Measurements from ENCODE around the gene IRF3. TPM values are rescaled to one million over a fixed set of nuclear protein-coding genes. Genes with fewer than 3 reads are reported as not detected.

The IRF3 gene
- polyA plus RNA-seq, 1 donor (not counting 4 experiments of a cell fraction or from before 2014, with no cell fraction given), result 50.4 TPM

DNA sequence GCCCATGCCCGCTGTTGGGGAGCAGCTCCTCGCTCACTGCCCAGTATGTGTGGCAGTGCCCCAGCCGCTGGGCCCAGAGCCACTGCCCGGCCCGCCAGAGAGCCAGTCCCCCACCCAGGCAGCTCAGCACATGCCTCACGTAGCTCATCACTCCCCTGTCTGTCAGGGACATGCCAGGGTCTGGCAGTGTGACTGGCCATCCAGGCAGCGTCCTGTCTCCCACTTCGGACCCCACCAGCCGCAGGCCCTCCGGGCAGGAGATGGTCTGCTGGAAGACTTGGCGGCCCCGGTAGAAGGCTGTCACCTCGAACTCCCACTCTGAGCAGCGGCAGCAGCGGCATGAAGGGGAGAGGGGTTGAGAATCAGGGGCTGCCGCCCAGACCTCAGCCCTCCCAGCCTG, 3.6 kb downstream of the IRF3 start:
- H4K20me1 ChIP-seq (ENCODE audit: control insufficient read depth, extremely low read depth, insufficient read depth, low read length), result peaks cover 11% of the 10 kb centered on the region
- dilution Hi-C loops (cut with MboI; ENCODE audit: extremely low pct_ligation_motif_present, low sequenced_read_pairs), result no loop called here
- H3K9ac ChIP-seq (ENCODE audit: control insufficient read depth, extremely low read depth, insufficient read depth, low read length), result no peak overlapping the region
- H3K4me2 ChIP-seq (ENCODE audit: control insufficient read depth, extremely low read depth, insufficient read depth, low read depth, low read length), result no peak overlapping the region
- no peak for TF ChIP-seq EZH2 (IDR thresholded peaks at IDR 0.05; ENCODE audit: low read length)
- TF ChIP-seq, protein P1, sequence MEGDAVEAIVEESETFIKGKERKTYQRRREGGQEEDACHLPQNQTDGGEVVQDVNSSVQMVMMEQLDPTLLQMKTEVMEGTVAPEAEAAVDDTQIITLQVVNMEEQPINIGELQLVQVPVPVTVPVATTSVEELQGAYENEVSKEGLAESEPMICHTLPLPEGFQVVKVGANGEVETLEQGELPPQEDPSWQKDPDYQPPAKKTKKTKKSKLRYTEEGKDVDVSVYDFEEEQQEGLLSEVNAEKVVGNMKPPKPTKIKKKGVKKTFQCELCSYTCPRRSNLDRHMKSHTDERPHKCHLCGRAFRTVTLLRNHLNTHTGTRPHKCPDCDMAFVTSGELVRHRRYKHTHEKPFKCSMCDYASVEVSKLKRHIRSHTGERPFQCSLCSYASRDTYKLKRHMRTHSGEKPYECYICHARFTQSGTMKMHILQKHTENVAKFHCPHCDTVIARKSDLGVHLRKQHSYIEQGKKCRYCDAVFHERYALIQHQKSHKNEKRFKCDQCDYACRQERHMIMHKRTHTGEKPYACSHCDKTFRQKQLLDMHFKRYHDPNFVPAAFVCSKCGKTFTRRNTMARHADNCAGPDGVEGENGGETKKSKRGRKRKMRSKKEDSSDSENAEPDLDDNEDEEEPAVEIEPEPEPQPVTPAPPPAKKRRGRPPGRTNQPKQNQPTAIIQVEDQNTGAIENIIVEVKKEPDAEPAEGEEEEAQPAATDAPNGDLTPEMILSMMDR (optimal IDR thresholded peaks at IDR 0.05 in 1 of 3, IDR thresholded peaks at IDR 0.05 in 1 of 3, conservative IDR thresholded peaks at IDR 0.05 in 1 of 3; ENCODE audit: extremely low read depth in 1 of 3, insufficient read depth in 2 of 3, low read length in 3 of 3), result no peak
- no peaks in the 10 kb centered on the region for H3K9me1 ChIP-seq (ENCODE audit: control insufficient read depth, extremely low read depth, insufficient read depth, low read length)
- H3K79me2 ChIP-seq (ENCODE audit: control insufficient read depth, insufficient read depth, low read length), result peaks cover 29% of the 10 kb centered on the region
- no peak for FAIRE-seq
- no peak for DNase-seq (ENCODE audit: low read depth, low spot score)
- H3K36me3 ChIP-seq (ENCODE audit: control insufficient read depth in 2 of 2, extremely low read depth in 1 of 2, insufficient read depth in 2 of 2, low read length in 2 of 2), result peaks cover 32% of the 10 kb centered on the region in 2 experiments
- H3K27ac ChIP-seq (ENCODE audit: control insufficient read depth, insufficient read depth, low read length), result no peak overlapping the region
- no peaks in the 10 kb centered on the region for H3K27me3 ChIP-seq (ENCODE audit: control insufficient read depth, extremely low read depth, insufficient read depth, low read length)
- H3K9me3 ChIP-seq (ENCODE audit: control insufficient read depth, low read depth, low read length), result no peaks in the 10 kb centered on the region
- H2AFZ ChIP-seq (ENCODE audit: control insufficient read depth, low read length), result no peak overlapping the region
- no peak overlapping the region for H3K4me3 ChIP-seq (ENCODE audit: control insufficient read depth in 2 of 3, extremely low read depth in 1 of 3, insufficient read depth in 2 of 3, low read depth in 1 of 3, low read length in 3 of 3)
- H3K4me1 ChIP-seq (ENCODE audit: control insufficient read depth, extremely low read depth, insufficient read depth, low read length), result peaks cover 12% of the 10 kb centered on the region

DNA sequence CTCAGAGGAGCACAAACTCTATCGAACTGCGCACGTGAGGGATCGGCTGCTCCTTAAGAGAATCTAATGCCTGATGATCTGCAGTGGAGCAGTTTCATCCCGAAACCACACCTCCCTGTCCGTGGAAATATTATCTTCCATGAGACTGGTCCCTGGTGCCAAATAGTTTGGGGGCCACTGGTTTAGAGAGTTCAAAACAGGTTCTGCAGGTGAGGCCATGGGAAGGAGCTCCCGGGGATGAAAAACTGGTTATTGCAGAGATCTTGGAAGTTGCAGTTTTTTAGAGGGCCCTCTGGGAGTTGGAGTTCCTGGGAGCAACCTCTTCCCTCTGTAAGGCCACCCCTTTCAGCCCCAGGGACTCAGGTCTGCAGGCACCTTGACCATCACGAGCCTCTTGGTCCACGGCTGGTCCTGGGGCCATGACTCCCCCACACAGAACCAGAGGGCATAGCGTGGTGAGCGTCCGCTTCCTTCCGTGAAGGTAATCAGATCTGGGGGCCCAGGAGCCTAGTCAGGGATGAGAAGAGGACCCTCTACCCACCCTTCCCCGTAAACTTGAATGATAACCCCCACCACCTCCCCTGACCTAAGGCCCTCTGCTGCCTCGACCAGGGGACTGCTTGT, 5.2 kb downstream of the IRF3 start:
- Histone ChIP-seq H3K9me3 (ENCODE audit: control insufficient read depth, low read depth, low read length) (no peaks in the 10 kb centered on the region), H3K9ac (ENCODE audit: control insufficient read depth, extremely low read depth, insufficient read depth, low read length) (no peak overlapping the region), H3K4me1 (ENCODE audit: control insufficient read depth, extremely low read depth, insufficient read depth, low read length) (peaks cover 12% of the 10 kb centered on the region), H3K4me2 (ENCODE audit: control insufficient read depth, extremely low read depth, insufficient read depth, low read depth, low read length) (no peak overlapping the region), H3K36me3 (ENCODE audit: control insufficient read depth in 2 of 2, extremely low read depth in 1 of 2, insufficient read depth in 2 of 2, low read length in 2 of 2) (peaks cover 44 to 45% of the 10 kb centered on the region in 2 experiments), H3K4me3 (ENCODE audit: control insufficient read depth in 2 of 3, extremely low read depth in 1 of 3, insufficient read depth in 2 of 3, low read depth in 1 of 3, low read length in 3 of 3) (no peak overlapping the region), H3K9me1 (ENCODE audit: control insufficient read depth, extremely low read depth, insufficient read depth, low read length) (no peaks in the 10 kb centered on the region), H3K79me2 (ENCODE audit: control insufficient read depth, insufficient read depth, low read length) (peaks cover 20% of the 10 kb centered on the region), H3K27me3 (ENCODE audit: control insufficient read depth, extremely low read depth, insufficient read depth, low read length) (no peaks in the 10 kb centered on the region), H4K20me1 (ENCODE audit: control insufficient read depth, extremely low read depth, insufficient read depth, low read length) (peaks cover 13% of the 10 kb centered on the region), H3K27ac (ENCODE audit: control insufficient read depth, insufficient read depth, low read length) (no peak overlapping the region), H2AFZ (ENCODE audit: control insufficient read depth, low read length) (no peak overlapping the region)
- no peak for DNase-seq (ENCODE audit: low read depth, low spot score)
- dilution Hi-C loops (cut with MboI; ENCODE audit: extremely low pct_ligation_motif_present, low sequenced_read_pairs), result no loop called here
- no peak for FAIRE-seq
- TF ChIP-seq EZH2 (IDR thresholded peaks at IDR 0.05; ENCODE audit: low read length), result no peak
- TF ChIP-seq, protein P1 (optimal IDR thresholded peaks at IDR 0.05 in 1 of 3, IDR thresholded peaks at IDR 0.05 in 1 of 3, conservative IDR thresholded peaks at IDR 0.05 in 1 of 3; ENCODE audit: extremely low read depth in 1 of 3, insufficient read depth in 2 of 3, low read length in 3 of 3), result no peak

Data from keratinocyte (primary cell).